Measurements from ENCODE around the gene CCM2. TPM values are rescaled to one million over a fixed set of nuclear protein-coding genes. Genes with fewer than 3 reads are reported as not detected.
A peak's percentile ranks its signal among the peaks of the same experiment; 100 is the strongest.

Gene CCM2
- total RNA-seq, 3 donors from 2014 or later, result 33.4 to 43.8 (median 35.8) TPM

DNA sequence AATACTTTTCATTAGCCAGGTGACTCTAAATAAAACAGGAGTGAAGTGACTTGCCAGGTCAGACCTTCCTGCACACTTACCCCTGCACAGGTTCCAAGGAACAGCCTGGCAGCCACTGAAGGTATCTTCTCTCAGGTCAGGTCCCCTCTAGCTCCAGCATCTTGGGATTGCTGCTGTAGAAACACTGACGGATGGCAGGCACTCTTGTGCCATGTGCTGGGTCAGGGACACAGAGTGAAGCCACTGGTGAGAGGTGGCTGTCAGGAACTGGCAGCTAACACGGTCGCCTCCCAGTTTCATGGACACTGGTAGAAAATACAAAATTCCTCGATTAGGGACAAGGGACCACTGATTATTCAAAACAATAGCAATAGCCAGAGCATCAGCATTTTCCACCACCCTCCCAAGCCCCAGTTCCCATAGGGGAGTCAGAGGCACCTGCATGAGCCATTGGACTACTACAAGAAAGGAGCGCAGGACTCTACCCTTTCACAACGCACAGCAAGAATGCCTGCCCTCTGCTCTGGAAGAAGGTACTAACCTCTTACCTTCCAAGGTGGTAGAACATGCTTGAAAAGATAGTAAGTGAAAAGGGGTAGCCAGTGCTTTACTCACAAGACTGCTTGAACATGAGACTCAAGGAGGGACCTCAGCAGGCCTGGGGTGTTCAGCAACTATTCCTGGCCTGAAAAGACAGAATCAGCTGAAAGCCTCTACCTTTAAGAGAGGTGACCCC is 16.1 kb upstream of the CCM2 start:
- Histone ChIP-seq H3K4me1 (ENCODE audit: low read depth) (peaks cover 21% of the 10 kb centered on the region), H3K36me3 (ENCODE audit: low read depth) (peaks cover 5% of the 10 kb centered on the region), H3K4me3 (no peak overlapping the region), H3K9me3 (no peaks in the 10 kb centered on the region)
- TF ChIP-seq, protein P1, sequence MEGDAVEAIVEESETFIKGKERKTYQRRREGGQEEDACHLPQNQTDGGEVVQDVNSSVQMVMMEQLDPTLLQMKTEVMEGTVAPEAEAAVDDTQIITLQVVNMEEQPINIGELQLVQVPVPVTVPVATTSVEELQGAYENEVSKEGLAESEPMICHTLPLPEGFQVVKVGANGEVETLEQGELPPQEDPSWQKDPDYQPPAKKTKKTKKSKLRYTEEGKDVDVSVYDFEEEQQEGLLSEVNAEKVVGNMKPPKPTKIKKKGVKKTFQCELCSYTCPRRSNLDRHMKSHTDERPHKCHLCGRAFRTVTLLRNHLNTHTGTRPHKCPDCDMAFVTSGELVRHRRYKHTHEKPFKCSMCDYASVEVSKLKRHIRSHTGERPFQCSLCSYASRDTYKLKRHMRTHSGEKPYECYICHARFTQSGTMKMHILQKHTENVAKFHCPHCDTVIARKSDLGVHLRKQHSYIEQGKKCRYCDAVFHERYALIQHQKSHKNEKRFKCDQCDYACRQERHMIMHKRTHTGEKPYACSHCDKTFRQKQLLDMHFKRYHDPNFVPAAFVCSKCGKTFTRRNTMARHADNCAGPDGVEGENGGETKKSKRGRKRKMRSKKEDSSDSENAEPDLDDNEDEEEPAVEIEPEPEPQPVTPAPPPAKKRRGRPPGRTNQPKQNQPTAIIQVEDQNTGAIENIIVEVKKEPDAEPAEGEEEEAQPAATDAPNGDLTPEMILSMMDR (IDR thresholded peaks at IDR 0.05), result no peak
- ATAC-seq, result no peak
- DNase-seq, result no peak
- intact Hi-C loops (cut with DNase I, micrococcal nuclease), result no loop called here

DNA sequence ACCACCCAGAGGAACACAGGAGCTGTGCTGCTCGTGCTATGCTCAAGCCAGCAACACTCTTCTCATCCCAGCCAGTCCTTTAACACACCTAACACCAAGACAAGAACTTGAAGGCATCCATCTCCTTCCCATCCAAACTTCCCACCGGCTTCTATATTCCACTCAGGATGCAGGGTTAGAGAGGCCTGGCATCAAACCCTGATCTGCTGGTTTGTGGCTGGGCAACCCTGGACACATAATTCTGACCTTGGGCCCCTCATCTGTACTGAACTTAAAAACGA is 15.6 kb upstream of the CCM2 start:
- Histone ChIP-seq H3K4me3 (no peak overlapping the region), H3K36me3 (ENCODE audit: low read depth) (peaks cover 5% of the 10 kb centered on the region), H3K9me3 (no peaks in the 10 kb centered on the region), H3K4me1 (ENCODE audit: low read depth) (peaks cover 21% of the 10 kb centered on the region)
- no peak for DNase-seq
- TF ChIP-seq, protein P1 (IDR thresholded peaks at IDR 0.05), result no peak
- ATAC-seq, result no peak
- intact Hi-C loops (cut with DNase I, micrococcal nuclease), result no loop called here

DNA sequence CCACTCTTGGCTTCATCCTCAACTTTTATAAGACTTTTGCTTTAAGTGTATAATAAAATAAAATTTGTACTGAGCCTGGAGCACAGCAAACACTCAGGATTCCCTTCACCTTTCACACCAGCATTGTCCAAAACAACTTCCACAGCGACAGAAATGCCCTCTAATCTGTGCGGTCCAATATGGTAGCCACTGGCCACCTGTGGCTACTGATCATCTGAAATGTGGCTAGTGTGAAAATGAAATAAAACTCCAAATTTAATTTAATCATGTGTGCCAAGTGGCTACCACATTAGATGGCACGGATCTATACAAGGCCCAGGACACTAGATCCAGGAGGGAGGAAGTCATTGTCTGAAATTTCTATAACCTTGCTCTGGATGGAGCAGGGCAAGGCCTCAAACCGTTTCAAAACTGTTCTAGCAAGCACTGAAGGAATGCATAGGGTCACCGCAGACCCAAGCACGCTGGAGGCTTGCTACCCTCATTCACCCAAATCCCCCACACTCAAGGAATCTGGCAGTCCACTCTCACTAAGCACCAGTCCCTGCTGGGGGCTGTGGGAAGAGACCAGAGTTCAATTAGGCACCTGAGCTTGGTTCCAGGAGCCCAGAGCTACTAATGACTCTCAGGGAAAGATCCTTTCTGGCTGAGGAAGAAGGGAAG is 14.8 kb upstream of the CCM2 start:
- H3K4me1 ChIP-seq (ENCODE audit: low read depth), result peaks cover 21% of the 10 kb centered on the region
- H3K36me3 ChIP-seq (ENCODE audit: low read depth), result peaks cover 5% of the 10 kb centered on the region
- DNase-seq (no peak), ATAC-seq (no peak)
- no peak overlapping the region for H3K4me3 ChIP-seq
- H3K9me3 ChIP-seq, result no peaks in the 10 kb centered on the region
- TF ChIP-seq, protein P1 (IDR thresholded peaks at IDR 0.05), result no peak
- intact Hi-C loops (cut with DNase I, micrococcal nuclease), result no loop called here

DNA sequence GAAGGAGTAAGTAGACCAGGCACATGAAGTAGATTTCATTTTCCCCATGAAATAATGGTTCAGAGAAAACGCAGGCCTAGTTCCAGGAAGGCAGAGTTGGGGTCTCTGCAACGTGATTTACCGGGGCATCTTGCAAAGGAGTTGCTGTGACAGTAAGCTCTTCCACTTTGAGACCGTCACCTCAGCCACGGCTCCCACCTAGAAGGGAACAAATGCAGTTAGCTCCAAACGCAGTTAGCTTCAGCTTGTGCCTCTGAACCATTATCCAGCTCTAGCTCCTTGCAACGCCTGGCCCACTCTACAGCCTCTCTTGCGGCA is 14.1 kb upstream of the CCM2 start:
- no peaks in the 10 kb centered on the region for H3K9me3 ChIP-seq
- peaks cover 14% of the 10 kb centered on the region for H3K4me1 ChIP-seq (ENCODE audit: low read depth)
- TF ChIP-seq, protein P1 (IDR thresholded peaks at IDR 0.05), result no peak
- no peak for DNase-seq
- intact Hi-C loops (cut with DNase I, micrococcal nuclease), result no loop called here
- peak overlapping the region; percentile 36 for H3K4me3 ChIP-seq
- no peak for ATAC-seq
- H3K36me3 ChIP-seq (ENCODE audit: low read depth), result peaks cover 5% of the 10 kb centered on the region

DNA sequence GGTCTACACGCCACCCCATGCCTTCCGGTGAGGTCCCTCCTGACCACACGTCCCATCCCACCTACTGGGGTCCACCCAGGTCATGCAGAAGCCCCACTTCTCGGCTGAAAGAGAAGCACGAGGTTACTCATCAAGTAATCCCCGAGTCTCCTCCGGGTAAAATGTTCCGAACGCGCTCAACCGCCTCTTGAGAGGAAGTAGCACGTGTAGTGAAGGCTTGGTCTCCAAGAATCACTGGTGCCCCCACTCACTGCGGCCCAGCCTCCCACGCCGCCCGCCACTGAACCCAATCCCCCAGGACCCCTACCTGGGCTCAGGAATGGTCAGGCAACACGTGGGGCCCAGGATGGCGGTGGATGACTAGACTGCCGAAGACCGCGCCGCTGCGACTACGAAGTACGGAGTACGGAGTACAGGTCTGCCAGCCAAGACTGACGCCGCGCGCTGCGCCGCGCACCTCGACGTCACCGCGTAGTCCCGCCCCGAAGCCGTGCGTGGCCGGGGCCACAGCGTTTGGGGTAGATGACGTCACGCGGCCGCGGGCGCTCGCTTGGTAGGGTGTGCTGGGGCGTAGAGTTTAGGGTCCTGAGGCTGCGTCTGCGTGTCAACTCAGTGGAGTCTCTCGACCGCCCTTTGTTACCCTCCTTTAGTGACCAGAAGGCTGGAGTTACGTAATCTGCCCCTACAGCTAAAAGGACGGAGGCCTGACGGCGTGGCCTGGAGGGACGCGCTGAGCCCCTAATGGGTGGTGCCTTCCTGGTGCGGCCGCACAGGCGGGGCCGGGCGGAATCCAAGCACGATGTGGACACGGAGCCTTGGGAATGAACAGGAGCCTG is 13.6 kb upstream of the CCM2 start:
- DNase-seq, result peak; percentile 96 to 97 (median 97)
- peak overlapping the region; percentile 36 for H3K4me3 ChIP-seq
- H3K36me3 ChIP-seq (ENCODE audit: low read depth), result peaks cover 5% of the 10 kb centered on the region
- H3K4me1 ChIP-seq (ENCODE audit: low read depth), result peaks cover 13% of the 10 kb centered on the region
- TF ChIP-seq, protein P1 (IDR thresholded peaks at IDR 0.05), result no peak
- intact Hi-C loops (cut with DNase I, micrococcal nuclease), result no loop called here
- ATAC-seq, result peak; percentile 99
- no peaks in the 10 kb centered on the region for H3K9me3 ChIP-seq

Measured in mucosa of descending colon (tissue), 3 donors.